Kasumi-1 (cell line): Measurements from ENCODE around the gene GPANK1.

Experiments used
- DNase-seq, 2 experiments: peaks; one replicate each; lab custom pipeline; 2025; lab: John Stamatoyannopoulos, UW

Gene GPANK1

GRCh38 chr6:31662124-31662723 lies 2.6 kb downstream of the GPANK1 start:
- DNase-seq: no peak

- peak in 1 of 2 experiments; percentile 21 for DNase-seq
Measured at GRCh38 chr6:31661262-31662123, 3.3 kb downstream of the GPANK1 start.

GRCh38 chr6:31660381-31661261 lies 4.2 kb downstream of the GPANK1 start, which contains the start of gene C6orf47:
TSS of gene C6orf47 (minus strand) at chr6:31660778. CDS start at chr6:31659947, 831 bp downstream.
- DNase-seq: peak; percentile 76 to 77

GRCh38 chr6:31659649-31660380 lies 5.0 kb downstream of the GPANK1 start:
- peak in 1 of 2 experiments; percentile 23 for DNase-seq

- no peak for DNase-seq
Measured at GRCh38 chr6:31658983-31659648, 5.7 kb downstream of the GPANK1 start.

GRCh38 chr6:31658158-31658688 lies 6.6 kb downstream of the GPANK1 start:
- DNase-seq: no peak

- DNase-seq: no peak
Measured at GRCh38 chr6:31657406-31658157, 7.2 kb downstream of the GPANK1 start.

GRCh38 chr6:31655349-31656237 lies 9.2 kb downstream of the GPANK1 start, which contains the start of gene APOM:
TSS of gene APOM (plus strand) at chr6:31655894. CDS start at chr6:31655967, 73 bp downstream.
- DNase-seq: no peak

GRCh38 chr6:31654574-31655348 lies 10.0 kb downstream of the GPANK1 start:
- no peak for DNase-seq

- peak; percentile 97 for DNase-seq
Measured at GRCh38 chr6:31652925-31653724, 11.7 kb downstream of the GPANK1 start.

- peak; percentile 71 to 83 for DNase-seq
Measured at GRCh38 chr6:31651602-31652191, 13.1 kb downstream of the GPANK1 start.

- no peak for DNase-seq
Measured at GRCh38 chr6:31645325-31645724, 19.5 kb downstream of the GPANK1 start.

- no peak for DNase-seq
Measured at GRCh38 chr6:31643818-31644454, 20.9 kb downstream of the GPANK1 start.

- DNase-seq: no peak
Measured at GRCh38 chr6:31642798-31643570, 21.8 kb downstream of the GPANK1 start.

GRCh38 chr6:31641370-31641769 lies 23.4 kb downstream of the GPANK1 start:
- DNase-seq: no peak
